SK-N-SH (cell line): ENCODE measurements around the gene ZBTB5. TPM values are rescaled to one million over a fixed set of nuclear protein-coding genes. Genes with fewer than 3 reads are reported as not detected.
A peak's percentile ranks its signal among the peaks of the same experiment; 100 is the strongest.

ENCODE experiments used
- CTCF ChIA-PET: fragments of 300-600, 350-600 bp; formaldehyde crosslinking; extraction: SDS; loops from one replicate; lab custom pipeline; 2021; lab: Yijun Ruan, JAX
- POLR2A ChIA-PET: fragments of 350-600 bp; sonication (Branson Sonifier 250); formaldehyde crosslinking; extraction: SDS; loops from one replicate; lab custom pipeline; 2020; ENCODE audit warnings: antibody characterized with exemption, inconsistent platforms; lab: Yijun Ruan, JAX
- DNase-seq: peaks from one replicate; pipeline ENCODE4 v3.0.0; 2012
- H2AFZ ChIP-seq: fragments of 200-600 bp; sonication (generic); 2 replicates; pipeline ENCODE4 v1.8.1; 2016; ENCODE audit warnings: antibody characterized with exemption, mild to moderate bottlenecking, low read depth
- H3F3A ChIP-seq: fragments of 200-600 bp; sonication (generic); replicated peaks from 2 replicates; pipeline ENCODE3; 2016; ENCODE audit warnings: antibody characterized with exemption, mild to moderate bottlenecking; ENCODE audit not compliant: insufficient read depth
- H3K27ac ChIP-seq, 2 experiments: fragments of 200-500 bp in 1 of 2; fragments of 200-600 bp in 1 of 2; sonication (Bioruptor generic) in 1 of 2; sonication (generic), shearing (Covaris generic) in 1 of 2; 2 replicates each; pipeline versions ENCODE4 v1.5.1 to v1.6.1; 2014 to 2016; ENCODE audit warnings: low read depth in 2 of 2, inconsistent platforms in 1 of 2, low read length in 1 of 2, mild to moderate bottlenecking in 1 of 2, mixed read lengths in 1 of 2
- H3K27me3 ChIP-seq: fragments of 200-600 bp; sonication (generic), shearing (Covaris generic); 2 replicates; pipeline ENCODE4 v1.6.1; 2016; ENCODE audit warnings: mixed run types; ENCODE audit not compliant: insufficient read depth
- H3K36me3 ChIP-seq, 2 experiments: fragments of 200-500 bp in 1 of 2; fragments of 200-600 bp in 1 of 2; sonication (Bioruptor generic) in 1 of 2; sonication (generic) in 1 of 2; replicated peaks in 1 of 2; 2 replicates each; pipeline versions ENCODE3 to v1.5.1; 2014 to 2016; ENCODE audit warnings: low read length in 1 of 2, mild to moderate bottlenecking in 1 of 2; ENCODE audit not compliant: insufficient read depth in 2 of 2, control insufficient read depth in 1 of 2
- H3K4me1 ChIP-seq, 2 experiments: fragments of 200-500 bp in 1 of 2; fragments of 200-600 bp in 1 of 2; sonication (Bioruptor generic) in 1 of 2; sonication (generic), shearing (Covaris generic) in 1 of 2; 2 replicates each; pipeline versions ENCODE4 v1.5.1 to v1.6.1; 2014 to 2016; ENCODE audit warnings: low read depth in 1 of 2, low read length in 1 of 2, mixed run types in 1 of 2; ENCODE audit not compliant: insufficient read depth in 2 of 2, control insufficient read depth in 1 of 2
- H3K4me2 ChIP-seq: fragments of 200-600 bp; sonication (generic), shearing (Covaris generic); 2 replicates; pipeline ENCODE4 v1.6.1; 2017; ENCODE audit warnings: mixed run types
- H3K4me3 ChIP-seq, 2 experiments: fragments of 200-500 bp in 1 of 2; fragments of 200-600 bp in 1 of 2; sonication (Bioruptor generic) in 1 of 2; sonication (generic), shearing (Covaris generic) in 1 of 2; 2 replicates each; pipeline versions ENCODE4 v1.5.1 to v1.8.1; 2014 to 2016; ENCODE audit warnings: low read depth in 2 of 2, inconsistent platforms in 1 of 2, low read length in 1 of 2, mild to moderate bottlenecking in 1 of 2, mixed read lengths in 1 of 2, moderate library complexity in 1 of 2
- H3K79me2 ChIP-seq: fragments of 200-600 bp; sonication (generic); 2 replicates; pipeline ENCODE4 v1.8.1; 2017; ENCODE audit warnings: mild to moderate bottlenecking; ENCODE audit not compliant: insufficient read depth
- H3K9ac ChIP-seq: fragments of 200-600 bp; sonication (generic); 2 replicates; pipeline ENCODE4 v1.6.1; 2017; ENCODE audit warnings: mixed run types
- H3K9me2 ChIP-seq: fragments of 200-600 bp; sonication (generic); 2 replicates; pipeline ENCODE4 v1.6.1; 2017; ENCODE audit warnings: mixed run types
- H3K9me3 ChIP-seq: fragments of 200-600 bp; sonication (generic); 2 replicates; pipeline ENCODE4 v1.6.1; 2017; ENCODE audit warnings: mixed run types, mild to moderate bottlenecking, moderate library complexity
- H4K20me1 ChIP-seq: fragments of 200-600 bp; sonication (generic); 2 replicates; pipeline ENCODE4 v1.6.1; 2017; ENCODE audit warnings: mild to moderate bottlenecking, mixed run types; ENCODE audit not compliant: insufficient read depth
- CHD2 ChIP-seq: fragments of 150-350 bp; IDR thresholded peaks from 2 replicates; pipeline ENCODE4 v1.6.1; 2018; ENCODE audit warnings: low read length; ENCODE audit not compliant: partially characterized antibody
- ELF1 ChIP-seq: IDR thresholded peaks from 2 replicates; pipeline ENCODE4 v1.4.0; 2012
- EP300 ChIP-seq, 2 experiments: IDR thresholded peaks; 2 replicates each; pipeline versions ENCODE4 v1.4.0 to v1.6.1; 2012; ENCODE audit warnings: borderline replicate concordance in 1 of 2, low read depth in 1 of 2, low read length in 1 of 2
- FOXJ3 ChIP-seq: sonication (generic); formaldehyde crosslinking; IDR thresholded peaks from 2 replicates; pipeline ENCODE4 v1.5.1; 2020; ENCODE audit warnings: mild to moderate bottlenecking, missing genetic modification reagents
- FOXM1 ChIP-seq: IDR thresholded peaks from 2 replicates; pipeline ENCODE4 v1.4.0; 2012; ENCODE audit warnings: low read depth, mild to moderate bottlenecking
- GABPA ChIP-seq: IDR thresholded peaks from 2 replicates; pipeline ENCODE4 v1.4.0; 2012; ENCODE audit warnings: low read depth, mild to moderate bottlenecking
- MEF2A ChIP-seq: IDR thresholded peaks from 2 replicates; pipeline ENCODE4 v1.4.0; 2012; ENCODE audit warnings: low read depth, borderline replicate concordance
- MXI1 ChIP-seq: IDR thresholded peaks from 2 replicates; pipeline ENCODE4 v1.6.1; 2012; ENCODE audit warnings: mild to moderate bottlenecking, low read depth, low read length, improper control_type of control experiment
- NRF1 ChIP-seq: IDR thresholded peaks from 2 replicates; pipeline ENCODE4 v1.6.1; 2012; ENCODE audit warnings: low read depth, mild to moderate bottlenecking, low read length
- PBX3 ChIP-seq: IDR thresholded peaks from 2 replicates; pipeline ENCODE4; 2012
- POLR2AphosphoS5 ChIP-seq: IDR thresholded peaks from 2 replicates; pipeline ENCODE4 v1.6.1; 2012; ENCODE audit warnings: low read depth, low read length
- RFX5 ChIP-seq: IDR thresholded peaks from 2 replicates; pipeline ENCODE4 v1.6.1; 2012; ENCODE audit warnings: mild to moderate bottlenecking, improper control_type of control experiment, low read length
- RXRA ChIP-seq: IDR thresholded peaks from 2 replicates; pipeline ENCODE4 v1.4.0; 2012; ENCODE audit warnings: low read depth, mild to moderate bottlenecking, borderline replicate concordance
- SIN3A ChIP-seq: IDR thresholded peaks from 2 replicates; pipeline ENCODE4 v1.6.1; 2012; ENCODE audit warnings: low read depth, mild to moderate bottlenecking, low read length, moderate library complexity, borderline replicate concordance
- SMC3 ChIP-seq: IDR thresholded peaks from 2 replicates; pipeline ENCODE4 v1.6.1; 2012; ENCODE audit warnings: low read depth, low read length, improper control_type of control experiment
- TAF1 ChIP-seq: IDR thresholded peaks from 2 replicates; pipeline ENCODE4 v1.6.1; 2012; ENCODE audit warnings: low read depth, mild to moderate bottlenecking, low read length, moderate library complexity, borderline replicate concordance
- TEAD4 ChIP-seq: IDR thresholded peaks from 2 replicates; pipeline ENCODE4 v1.4.0; 2012; ENCODE audit warnings: mild to moderate bottlenecking, borderline replicate concordance; ENCODE audit not compliant: insufficient read depth
- USF1 ChIP-seq: IDR thresholded peaks from 2 replicates; pipeline ENCODE4 v1.4.0; 2012; ENCODE audit warnings: low read depth, borderline replicate concordance
- USF2 ChIP-seq: fragments of 150-350 bp; IDR thresholded peaks from 2 replicates; pipeline ENCODE4 v1.6.1; 2017; ENCODE audit warnings: antibody characterized with exemption, low read length, low read depth, borderline replicate concordance
- YY1 ChIP-seq: IDR thresholded peaks from 2 replicates; pipeline ENCODE4 v1.4.0; 2012; ENCODE audit warnings: low read depth, mild to moderate bottlenecking
- WGBS: methylation state at CpG from one replicate; pipeline ENCODE4 v1.1.6; 2017; ENCODE audit warnings: low lambda C conversion rate; 5-methylcytosine and 5-hydroxymethylcytosine counted together
- polyA plus RNA-seq, 3 experiments: library from polyadenylated mRNA; depleted of rRNA; stranded (reverse); fragments of >200 nt; gene quantifications; 2 replicates each; pipeline ENCODE4 v1.2.3, GENCODE V29; 2012
- TF ChIP-seq, protein P1 (sequence below): IDR thresholded peaks from 2 replicates; pipeline ENCODE4 v1.4.0; 2012; ENCODE audit warnings: low read depth

ZBTB5 gene
- polyA plus RNA-seq, 1 of the 3 experiments (the other 2 are of a cell fraction), result 6.3 TPM

GRCh38 chr9:37485389-37486255, 20.4 kb upstream of the ZBTB5 start, which contains the start of gene POLR1E:
Gene POLR1E (plus strand): TSS chr9:37485948. CDS start chr9:37486048, 100 bp downstream.
- DNase-seq, result peak; percentile 97
- Histone ChIP-seq H3K9ac (peak within 1 kb of the TSS; percentile 79), H3K79me2 (peaks cover 32% of the 10 kb centered on the region), H4K20me1 (no peaks in the 10 kb centered on the region), H2AFZ (peak within 1 kb of the TSS; percentile 96), H3K9me3 (no peaks in the 10 kb centered on the region), H3K27ac (peak within 1 kb of the TSS; percentile 41 to 73; a peak in 3 of 4 replicates), H3K4me2 (peak within 1 kb of the TSS; percentile 97), H3F3A (peaks cover 3% of the 10 kb centered on the region), H3K4me3 (peak within 1 kb of the TSS; percentile 74 to 87), H3K36me3 (peaks cover 10 to 18% of the 10 kb centered on the region in 2 experiments), H3K9me2 (no peaks in the 10 kb centered on the region), H3K4me1 (peaks cover 16 to 20% of the 10 kb centered on the region in 2 experiments; a peak in 3 of 4 replicates), H3K27me3 (no peaks in the 10 kb centered on the region)
- 18% methylated on average over 15 of the region's 56 CpGs for WGBS
- ChIA-PET CTCF (interaction anchor here (1.1 kb wide), 2 partner anchors 71 to 106 kb away, joined by 3 read pairs; partner anchors contain the start of gene TOMM5), POLR2A (interaction anchor here (0.7 to 1.6 kb wide), 4 partner anchors 24 to 300 kb away, joined by 3 to 5 read pairs (median 4); partner anchors contain the start of genes EXOSC3, FBXO10 and TOMM5)
- TF ChIP-seq TAF1, result peak; percentile 67
- peak; percentile 97 for TF ChIP-seq MXI1
- TF ChIP-seq FOXM1, result no peak
- TF ChIP-seq SIN3A, result peak; percentile 93
- TF ChIP-seq GABPA, result peak; percentile 63
- no peak for TF ChIP-seq SMC3
- TF ChIP-seq, protein P1, sequence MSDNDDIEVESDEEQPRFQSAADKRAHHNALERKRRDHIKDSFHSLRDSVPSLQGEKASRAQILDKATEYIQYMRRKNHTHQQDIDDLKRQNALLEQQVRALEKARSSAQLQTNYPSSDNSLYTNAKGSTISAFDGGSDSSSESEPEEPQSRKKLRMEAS, result peak; percentile 84
- TF ChIP-seq FOXJ3 (CRISPR knock-in tag), result no peak
- TF ChIP-seq MEF2A, result no peak
- peak; percentile 65 for TF ChIP-seq CHD2
- no peak for TF ChIP-seq YY1
- no peak for TF ChIP-seq PBX3
- TF ChIP-seq ELF1, result no peak
- peak; percentile 45; the same call in 1 of the 2 replicates for TF ChIP-seq USF1
- peak; percentile 67; the same call in 1 of the 2 replicates for TF ChIP-seq RFX5
- peak; percentile 76 for TF ChIP-seq POLR2AphosphoS5
- no peak for TF ChIP-seq NRF1
- no peak for TF ChIP-seq RXRA
- TF ChIP-seq EP300 (IDR thresholded peaks at IDR 0.05; ENCODE audit: borderline replicate concordance in 1 of 2, low read depth in 1 of 2, low read length in 1 of 2), result no peak
- no peak for TF ChIP-seq TEAD4
- no peak; the same call in 1 of the 2 replicates for TF ChIP-seq USF2
